CD14-positive monocyte (primary cell): ENCODE results near the gene WDR43. TPM values are rescaled to one million over a fixed set of nuclear protein-coding genes. Genes with fewer than 3 reads are reported as not detected.

ENCODE experiments used
- DNase-seq, 3 donors: peaks; one replicate each; pipeline ENCODE4 v3.0.0-alpha.2; 2011 to 2022
- H2AFZ ChIP-seq: 2 replicates; pipeline ENCODE4 v1.6.0; 2012; ENCODE audit warnings: mild to moderate bottlenecking, low read depth, low read length, inconsistent platforms; ENCODE audit not compliant: insufficient read depth, poor library complexity, severe bottlenecking
- H3K27ac ChIP-seq, 2 donors: 1 replicate in 1 of 2; 2 replicates in 1 of 2; pipeline ENCODE4 v1.5.1; 2012 to 2013; ENCODE audit warnings: low read length in 2 of 2, control low read depth in 1 of 2, inconsistent platforms in 1 of 2, low read depth in 1 of 2, mild to moderate bottlenecking in 1 of 2
- H3K27me3 ChIP-seq, 2 donors: one replicate each; pipeline versions ENCODE4 v1.6.0 to v1.6.1; 2011 to 2013; ENCODE audit warnings: low read length in 2 of 2; ENCODE audit not compliant: control insufficient read depth in 2 of 2, insufficient read depth in 2 of 2
- H3K36me3 ChIP-seq, 2 donors: replicated peaks in 1 of 2; 1 replicate in 1 of 2; 2 replicates in 1 of 2; pipeline versions ENCODE4 v1.5.1 to v1.6.1; 2012 to 2013; ENCODE audit warnings: low read length in 2 of 2, control low read depth in 1 of 2, inconsistent platforms in 1 of 2, mild to moderate bottlenecking in 1 of 2; ENCODE audit not compliant: insufficient read depth in 2 of 2, control insufficient read depth in 1 of 2
- H3K4me1 ChIP-seq, 2 donors: 1 replicate in 1 of 2; 2 replicates in 1 of 2; pipeline versions ENCODE4 v1.5.1 to v1.6.1; 2012 to 2013; ENCODE audit warnings: low read length in 2 of 2, control low read depth in 1 of 2, inconsistent platforms in 1 of 2, mild to moderate bottlenecking in 1 of 2, moderate library complexity in 1 of 2; ENCODE audit not compliant: insufficient read depth in 2 of 2, control insufficient read depth in 1 of 2
- H3K4me2 ChIP-seq: replicated peaks from 2 replicates; pipeline ENCODE3; 2012; ENCODE audit warnings: low read length, moderate library complexity, mild to moderate bottlenecking; ENCODE audit not compliant: poor library complexity, severe bottlenecking; ENCODE audit errors: extremely low read depth
- H3K4me3 ChIP-seq, 3 experiments: fragments of 200-600 bp in 1 of 3; sonication (generic) in 1 of 3; replicated peaks in 1 of 3; 1 replicate in 2 of 3; 2 replicates in 1 of 3; pipeline ENCODE4 v1.5.1; 2011 to 2013; ENCODE audit warnings: low read length in 3 of 3, mild to moderate bottlenecking in 3 of 3, control low read depth in 2 of 3, low read depth in 2 of 3, inconsistent platforms in 1 of 3, moderate library complexity in 1 of 3
- H3K79me2 ChIP-seq: 2 replicates; pipeline ENCODE4 v1.6.0; 2012; ENCODE audit warnings: mild to moderate bottlenecking, control low read depth, inconsistent platforms, low read length, moderate library complexity; ENCODE audit not compliant: insufficient read depth
- H3K9ac ChIP-seq: 2 replicates; pipeline ENCODE4 v1.6.0; 2017; ENCODE audit warnings: low read length, mild to moderate bottlenecking; ENCODE audit not compliant: insufficient read depth, poor library complexity, severe bottlenecking
- H3K9me3 ChIP-seq, 2 donors: replicated peaks in 1 of 2; 1 replicate in 1 of 2; 2 replicates in 1 of 2; pipeline versions ENCODE4 v1.5.1 to v1.6.1; 2012 to 2013; ENCODE audit warnings: low read length in 2 of 2, control low read depth in 1 of 2; ENCODE audit not compliant: control insufficient read depth in 1 of 2, insufficient read depth in 1 of 2
- H4K20me1 ChIP-seq: 2 replicates; pipeline ENCODE4 v1.6.0; 2012; ENCODE audit warnings: mild to moderate bottlenecking, low read length, control low read depth, moderate library complexity; ENCODE audit not compliant: insufficient read depth
- H3K27ac Mint-ChIP-seq, 7 donors: one replicate each; pipeline ENCODE4 v1.8.0; 2020; ENCODE audit warnings: mild to moderate bottlenecking in 7 of 7, mixed read lengths in 7 of 7, moderate library complexity in 6 of 7, inconsistent platforms in 2 of 7
- H3K27me3 Mint-ChIP-seq, 3 donors: one replicate each; pipeline ENCODE4 v1.8.0; 2021 to 2022; ENCODE audit warnings: low read depth in 3 of 3, mild to moderate bottlenecking in 3 of 3, mixed read lengths in 3 of 3, moderate library complexity in 3 of 3, inconsistent platforms in 1 of 3
- H3K36me3 Mint-ChIP-seq, 2 donors: one replicate each; pipeline ENCODE4 v1.8.0; 2020; ENCODE audit warnings: mixed read lengths in 2 of 2, inconsistent platforms in 1 of 2, mild to moderate bottlenecking in 1 of 2
- H3K4me1 Mint-ChIP-seq: one replicate; pipeline ENCODE4 v1.8.0; 2020; ENCODE audit warnings: mild to moderate bottlenecking, mixed read lengths
- H3K4me3 Mint-ChIP-seq, 2 donors: one replicate each; pipeline ENCODE4 v1.8.0; 2020; ENCODE audit warnings: mild to moderate bottlenecking in 2 of 2, mixed read lengths in 2 of 2, moderate library complexity in 1 of 2
- H3K9me3 Mint-ChIP-seq, 7 donors: one replicate each; pipeline ENCODE4 v1.8.0; 2020 to 2022; ENCODE audit warnings: mixed read lengths in 7 of 7, mild to moderate bottlenecking in 6 of 7, moderate library complexity in 6 of 7, inconsistent platforms in 2 of 7
- CTCF ChIP-seq: fragments of 200-600 bp; IDR thresholded peaks from one replicate; pipeline ENCODE4 v1.8.0; 2022; ENCODE audit warnings: antibody characterized with exemption, mild to moderate bottlenecking
- WGBS: methylation state at CpG from one replicate; pipeline ENCODE4 v1.1.5; 2013; ENCODE audit warnings: missing lambda C conversion rate; ENCODE audit not compliant: insufficient coverage; 5-methylcytosine and 5-hydroxymethylcytosine counted together
- intact Hi-C, 2 donors: fragments of 100-400 bp; cut with micrococcal nuclease; formaldehyde crosslinking; loops; one replicate each; pipeline versions ENCODE4 v1.15.0 to v1.15.1; 2023
- polyA plus RNA-seq, 3 donors: library from polyadenylated mRNA; depleted of rRNA in 1 of 3; unstranded in 2 of 3; stranded (reverse) in 1 of 3; fragments of 300-500 nt in 2 of 3; fragments of >200 nt in 1 of 3; fragmentation: Illumina TruSeq in 2 of 3; gene quantifications; 1 replicate in 2 of 3; 2 replicates in 1 of 3; pipeline ENCODE4 v1.2.3, GENCODE V29; 2012 to 2021

The WDR43 gene
- polyA plus RNA-seq, 3 donors: 12.2 to 19.2 (median 16.1) TPM

- Histone ChIP-seq H3K79me2 (no peaks in the 10 kb centered on the region), H3K4me1 (peaks cover 0 to 7% of the 10 kb centered on the region in 2 donors), H3K4me2 (no peak overlapping the region), H3K27me3 (no peaks in the 10 kb centered on the region), H4K20me1 (no peaks in the 10 kb centered on the region), H2AFZ (no peak overlapping the region), H3K36me3 (no peaks in the 10 kb centered on the region), H3K27ac (no peak overlapping the region), H3K4me3 (no peak overlapping the region), H3K9ac (no peak overlapping the region), H3K9me3 (peaks cover 0 to 4% of the 10 kb centered on the region in 2 donors)
- Mint-ChIP-seq H3K4me1 (peaks cover 6% of the 10 kb centered on the region), H3K9me3 (peaks cover 0 to 9% (median 3%) of the 10 kb centered on the region in 7 donors), H3K4me3 (no peak overlapping the region), H3K36me3 (no peaks in the 10 kb centered on the region), H3K27ac (no peak overlapping the region), H3K27me3 (peaks cover 0 to 5% (median 0%) of the 10 kb centered on the region in 3 donors)
- WGBS: no CpG with 5 or more reads among the region's 1 CpG
- TF ChIP-seq CTCF: no peak
- intact Hi-C loops: loop anchor here in 1 of 2 donors (10.0 kb wide), 1 partner anchor 869 kb away; no protein-coding TSS in a partner anchor
- DNase-seq: no peak
Measured at GRCh38 chr2:28975671-28976070, 81.2 kb downstream of the WDR43 start.

GRCh38 chr2:28976584-28976983 lies 82.1 kb downstream of the WDR43 start:
- Histone ChIP-seq H4K20me1 (no peaks in the 10 kb centered on the region), H3K9ac (no peak overlapping the region), H3K36me3 (no peaks in the 10 kb centered on the region), H2AFZ (no peak overlapping the region), H3K27ac (no peak overlapping the region), H3K79me2 (no peaks in the 10 kb centered on the region), H3K4me3 (no peak overlapping the region), H3K4me2 (no peak overlapping the region), H3K27me3 (no peaks in the 10 kb centered on the region), H3K4me1 (peaks cover 0 to 7% of the 10 kb centered on the region in 2 donors), H3K9me3 (peaks cover 0 to 4% of the 10 kb centered on the region in 2 donors)
- intact Hi-C loops: loop anchor here in 1 of 2 donors (10.0 kb wide), 1 partner anchor 868 kb away; no protein-coding TSS in a partner anchor
- no peak for DNase-seq
- H3K9me3 Mint-ChIP-seq: peaks cover 0 to 9% (median 3%) of the 10 kb centered on the region in 7 donors
- no peak overlapping the region for H3K4me3 Mint-ChIP-seq
- no peak for TF ChIP-seq CTCF
- peak overlapping the region in 1 of 7 donors; percentile 59 for H3K27ac Mint-ChIP-seq
- H3K36me3 Mint-ChIP-seq: no peaks in the 10 kb centered on the region
- peaks cover 6% of the 10 kb centered on the region for H3K4me1 Mint-ChIP-seq
- 80% methylated on average over 2 of the region's 3 CpGs for WGBS
- peaks cover 0 to 5% (median 0%) of the 10 kb centered on the region in 3 donors for H3K27me3 Mint-ChIP-seq
